NCI-H774 (cell line): Measurements from ENCODE around the gene SLC6A7.

Experiments
- DNase-seq: peaks from one replicate; lab custom pipeline; 2025; lab: John Stamatoyannopoulos, UW

The SLC6A7 gene

DNA sequence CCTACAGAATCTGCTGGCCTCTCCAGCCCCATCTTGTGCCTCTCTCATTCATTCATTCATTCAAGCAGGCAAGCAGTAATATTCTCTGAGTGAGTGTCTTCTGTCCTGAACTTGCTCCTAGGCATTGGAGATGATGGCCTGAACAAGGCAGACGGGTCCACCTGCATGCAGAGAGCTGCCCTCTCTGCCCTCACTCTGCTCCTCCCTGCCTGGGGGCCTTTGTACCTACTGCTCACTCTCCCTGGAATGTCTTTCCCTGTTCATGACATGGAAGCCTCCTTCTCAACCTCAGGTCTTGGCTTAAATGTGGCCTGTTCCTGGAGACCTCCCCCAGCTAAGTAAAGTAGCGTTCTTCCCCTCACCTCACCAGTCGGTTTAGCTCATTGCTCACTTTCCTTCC, 16.7 kb upstream of the SLC6A7 start:
- DNase-seq, result no peak

GRCh38 chr5:150174285-150174684, 15.6 kb upstream of the SLC6A7 start:
- DNase-seq, result no peak

DNA sequence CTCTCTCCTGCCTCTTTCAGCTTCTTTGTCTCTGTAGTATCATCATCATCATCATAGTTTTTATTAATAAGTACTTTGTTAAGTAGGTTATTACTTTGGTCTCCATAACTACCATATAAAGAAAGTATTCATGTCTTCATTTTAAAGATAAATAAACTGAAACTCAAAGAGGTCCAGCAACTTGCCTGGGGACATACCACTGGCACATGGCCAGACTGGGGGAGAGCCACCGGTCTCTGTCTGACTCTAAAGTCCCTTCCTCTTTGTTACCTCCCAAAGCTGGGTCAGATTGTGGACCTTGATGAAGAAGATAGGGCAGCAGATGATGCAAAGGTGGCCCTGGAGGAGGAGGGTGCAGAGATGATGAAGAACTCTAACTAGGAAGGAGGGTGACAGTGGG, 14.8 kb upstream of the SLC6A7 start:
- DNase-seq, result no peak

- DNase-seq, result no peak
Observed at GRCh38 chr5:150175536-150175935, 14.3 kb upstream of the SLC6A7 start.

DNA sequence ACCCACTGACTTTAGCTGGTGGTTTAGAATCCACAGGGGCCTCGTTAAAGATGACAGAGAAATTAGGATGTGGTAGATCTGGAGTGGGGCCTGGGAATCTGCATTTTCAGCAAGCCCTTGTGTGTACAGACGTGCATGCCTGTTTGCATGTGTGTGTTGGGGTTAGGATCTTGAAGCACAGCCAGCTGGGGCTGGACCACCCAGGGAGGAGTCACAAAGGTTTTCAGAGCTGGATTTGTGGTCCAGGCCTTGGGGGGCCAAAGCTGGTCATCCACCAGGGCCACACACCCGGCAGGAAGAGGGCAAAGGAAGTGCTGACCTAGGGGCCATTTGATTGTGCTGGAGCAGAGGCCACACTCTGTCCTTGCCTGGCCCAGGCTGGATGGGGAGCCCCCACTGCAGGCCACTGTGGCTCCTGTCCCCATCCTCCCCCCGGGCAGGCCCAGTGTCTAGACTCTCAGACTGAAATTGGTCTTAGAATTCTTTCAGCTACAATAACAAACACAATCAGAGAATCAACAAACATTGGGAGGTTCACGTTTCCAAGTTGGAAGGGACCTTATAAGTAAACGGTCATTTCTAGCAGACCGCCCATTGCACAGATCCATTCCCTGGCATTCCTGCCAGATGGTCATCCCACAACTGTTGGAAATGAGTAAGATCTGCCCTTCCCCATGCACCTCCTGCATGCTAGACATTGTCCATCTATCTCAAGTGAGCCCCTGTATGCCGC, 13.0 kb upstream of the SLC6A7 start:
- no peak for DNase-seq

- no peak for DNase-seq
Observed at GRCh38 chr5:150177721-150178120, 12.1 kb upstream of the SLC6A7 start.

DNA sequence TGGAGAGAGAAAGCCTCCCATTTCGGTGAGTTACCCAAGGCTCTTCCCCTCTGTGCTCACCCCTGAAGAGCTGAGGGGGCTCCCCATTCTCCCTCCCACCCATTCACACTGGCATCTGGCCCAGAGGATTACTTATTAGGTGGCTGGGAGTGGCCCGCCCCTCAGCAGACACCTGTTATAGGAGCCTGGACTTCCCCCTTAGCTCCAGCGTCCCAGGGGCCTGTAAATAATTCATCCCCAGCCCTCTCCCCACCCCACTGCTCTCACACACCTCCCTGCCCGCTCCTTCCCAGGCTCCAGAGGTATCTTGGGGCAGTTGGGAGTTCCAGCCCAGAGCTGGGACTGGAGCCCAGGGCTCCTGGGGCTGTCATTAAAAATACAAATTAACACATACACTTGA, 11.6 kb upstream of the SLC6A7 start:
- DNase-seq, result no peak

- no peak for DNase-seq
Observed at GRCh38 chr5:150179019-150179620, 10.7 kb upstream of the SLC6A7 start.

DNA sequence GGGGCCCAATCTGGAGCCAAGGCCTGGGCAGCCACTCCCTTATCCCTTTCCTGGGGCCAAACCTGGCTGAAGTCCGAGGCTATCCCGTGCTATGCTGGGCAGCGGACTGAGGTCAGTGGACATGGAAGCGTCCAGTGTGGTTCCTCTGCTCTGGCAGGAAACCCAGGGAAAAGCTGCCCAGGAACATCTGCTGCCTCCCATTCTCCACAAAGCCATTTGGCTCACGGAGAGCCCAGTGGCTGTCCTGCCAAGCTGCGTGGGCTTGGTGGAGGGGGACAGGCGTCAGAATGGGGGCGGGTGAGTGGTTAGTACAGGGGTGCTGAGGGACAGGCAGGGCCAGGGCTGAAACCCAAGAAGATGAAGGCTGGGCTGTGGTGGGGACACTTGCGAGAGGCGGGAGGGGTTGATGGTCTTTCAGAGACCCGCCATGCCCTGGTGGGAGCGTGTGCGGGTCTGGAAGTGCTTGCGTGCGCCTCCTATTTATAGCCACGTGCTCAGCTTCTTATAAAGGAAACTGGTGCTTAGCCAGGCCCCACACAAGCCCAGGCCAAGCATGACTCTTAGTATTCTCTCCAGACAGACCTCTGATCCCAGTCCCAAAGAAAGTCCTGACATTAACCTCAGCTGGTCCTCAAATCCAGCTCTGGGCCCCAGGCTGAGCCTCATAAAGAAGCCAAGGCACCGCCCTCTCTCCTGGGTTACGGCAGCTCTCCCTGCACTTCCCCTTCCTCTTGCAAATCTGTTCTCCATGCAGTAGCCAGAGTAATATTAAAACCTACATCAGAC, 9.4 kb upstream of the SLC6A7 start:
- no peak for DNase-seq

- DNase-seq, result no peak
Observed at GRCh38 chr5:150181027-150181426, 8.8 kb upstream of the SLC6A7 start.

GRCh38 chr5:150181766-150182545, 7.9 kb upstream of the SLC6A7 start:
- no peak for DNase-seq

- no peak for DNase-seq
Observed at GRCh38 chr5:150182774-150183173, 7.1 kb upstream of the SLC6A7 start.

DNA sequence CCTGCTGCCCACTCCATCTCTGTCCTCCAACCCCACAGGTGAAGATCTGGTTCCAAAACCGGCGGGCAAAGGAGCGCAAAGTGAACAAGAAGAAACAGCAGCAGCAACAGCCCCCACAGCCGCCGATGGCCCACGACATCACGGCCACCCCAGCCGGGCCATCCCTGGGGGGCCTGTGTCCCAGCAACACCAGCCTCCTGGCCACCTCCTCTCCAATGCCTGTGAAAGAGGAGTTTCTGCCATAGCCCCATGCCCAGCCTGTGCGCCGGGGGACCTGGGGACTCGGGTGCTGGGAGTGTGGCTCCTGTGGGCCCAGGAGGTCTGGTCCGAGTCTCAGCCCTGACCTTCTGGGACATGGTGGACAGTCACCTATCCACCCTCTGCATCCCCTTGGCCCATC, 6.4 kb upstream of the SLC6A7 start:
- DNase-seq, result no peak

- no peak for DNase-seq
Observed at GRCh38 chr5:150184006-150184405, 5.9 kb upstream of the SLC6A7 start.

DNA sequence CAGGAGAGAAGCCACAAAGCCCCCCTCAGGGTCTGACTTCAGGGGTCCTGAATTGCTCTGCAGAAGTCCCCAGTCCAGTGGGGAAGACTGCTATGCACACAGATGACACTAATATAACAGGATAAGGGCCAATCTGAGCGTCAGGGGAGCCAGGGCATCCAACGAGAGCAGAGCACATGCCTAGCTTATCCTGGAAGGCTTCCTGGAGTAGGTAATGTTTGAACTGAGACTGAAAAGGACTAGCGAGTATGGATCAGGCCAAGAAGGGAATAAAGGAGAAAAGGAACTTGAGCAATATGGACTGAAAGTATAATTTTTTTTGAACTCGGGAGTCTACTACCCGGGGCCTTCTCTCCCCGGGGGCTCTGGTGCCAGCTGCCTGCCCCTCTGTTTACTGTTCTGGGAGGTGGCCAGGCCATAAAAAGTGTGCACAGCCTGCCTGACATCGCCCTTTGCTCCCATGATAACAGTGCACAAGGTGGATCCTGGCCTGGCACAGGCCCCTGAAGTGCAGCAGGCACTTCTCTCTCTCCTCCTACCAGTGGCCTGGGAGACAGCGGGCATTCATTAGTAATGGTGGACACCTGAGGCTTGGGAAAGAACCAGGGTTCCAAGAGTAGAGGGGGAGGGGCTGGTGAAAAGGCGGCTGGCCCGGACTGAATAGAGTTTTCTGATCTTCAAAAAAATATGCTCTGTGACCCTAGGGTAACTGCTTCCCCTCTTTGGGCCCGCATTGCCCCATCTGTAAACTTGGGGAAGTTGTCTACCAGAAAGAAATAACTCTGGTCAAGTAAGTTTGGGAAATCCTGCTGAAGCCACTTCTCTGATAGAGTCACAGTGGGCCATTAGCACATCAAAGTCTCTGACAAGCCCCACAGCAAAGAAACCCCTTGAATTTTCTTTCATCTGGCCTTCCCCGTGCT, 4.6 kb upstream of the SLC6A7 start:
- DNase-seq, result no peak

DNA sequence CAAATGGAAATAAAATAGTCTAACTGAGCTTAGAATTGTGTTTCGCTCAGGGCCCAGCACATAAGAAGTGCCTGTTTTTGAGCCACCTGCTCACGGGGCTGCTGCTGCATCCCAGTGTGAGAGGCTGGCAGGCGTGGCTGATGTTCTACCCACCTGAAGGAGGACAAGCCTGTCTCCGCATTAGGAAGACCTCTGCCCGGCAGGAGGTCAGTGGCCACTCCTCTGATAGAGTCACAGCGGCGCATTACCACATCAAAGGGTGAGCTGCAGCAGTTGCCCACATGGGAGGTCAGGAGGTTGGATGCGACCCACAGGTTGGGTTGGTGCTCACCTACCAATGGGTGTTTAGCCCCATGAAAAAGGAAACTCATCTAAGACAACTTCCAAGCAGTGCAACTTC, 3.7 kb upstream of the SLC6A7 start:
- no peak for DNase-seq

DNA sequence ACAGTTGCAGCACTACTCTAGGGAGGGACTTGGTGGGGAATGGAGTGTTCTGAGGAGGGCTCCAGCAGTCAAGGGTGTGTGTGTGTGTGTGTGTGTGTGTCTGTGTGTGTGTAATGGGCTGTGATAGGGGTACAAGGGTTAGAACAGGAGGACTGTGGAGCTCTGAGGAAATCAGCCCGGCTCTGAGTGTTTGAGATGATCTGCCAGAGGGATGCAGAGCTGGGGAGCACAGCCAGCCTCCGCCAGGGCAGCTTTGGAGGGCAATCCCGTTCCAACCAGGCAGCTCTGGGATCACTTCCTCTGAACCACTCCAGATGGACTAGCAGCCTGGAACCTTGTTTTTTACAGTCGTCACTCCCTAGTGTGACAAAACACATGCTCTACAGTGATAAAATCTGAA, 3.0 kb upstream of the SLC6A7 start:
- DNase-seq, result no peak

- DNase-seq, result no peak
Observed at GRCh38 chr5:150188146-150188842, 1.6 kb upstream of the SLC6A7 start.

GRCh38 chr5:150189326-150189725, 536 bp upstream of the SLC6A7 start:
- no peak for DNase-seq

GRCh38 chr5:150190503-150190979, 679 bp downstream of the SLC6A7 start:
- DNase-seq, result no peak

GRCh38 chr5:150190987-150191386, 1.1 kb downstream of the SLC6A7 start:
- DNase-seq, result no peak
